HL-60 (cell line): Measurements from ENCODE around the gene CCDC154.

Experiments
- POLR2AphosphoS5 ChIP-seq: IDR thresholded peaks from 2 replicates; pipeline ENCODE4 v1.6.1; 2012; ENCODE audit warnings: low read depth
- SPI1 ChIP-seq: IDR thresholded peaks from 2 replicates; pipeline ENCODE4 v1.6.1; 2012; ENCODE audit warnings: low read depth, mild to moderate bottlenecking, borderline replicate concordance
- TF ChIP-seq, protein P1 (sequence below): IDR thresholded peaks from one replicate; pipeline ENCODE4 v1.5.1; 2011; ENCODE audit warnings: low read length, control low read depth, inconsistent platforms; ENCODE audit not compliant: insufficient read depth

DNA sequence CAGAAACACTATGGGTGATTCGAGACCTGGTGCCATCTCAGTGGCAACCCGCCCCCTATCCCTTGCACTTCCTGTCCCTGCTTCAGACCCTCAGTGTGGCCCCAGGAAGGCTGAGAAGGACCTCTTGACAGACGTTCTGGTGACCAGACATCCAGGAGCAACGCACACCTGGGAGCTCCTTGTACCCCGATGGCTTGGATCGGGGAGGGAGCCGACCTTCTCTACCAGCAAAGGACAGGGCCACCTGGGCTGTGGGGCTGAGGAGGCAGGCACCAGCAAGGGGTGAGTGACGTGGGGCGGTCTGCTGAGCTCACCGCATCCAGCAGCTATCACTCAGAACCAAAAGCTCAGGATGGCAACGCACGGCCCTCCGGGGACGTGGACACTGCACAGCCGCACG lies 57.0 kb downstream of the CCDC154 start:
- TF ChIP-seq POLR2AphosphoS5 (no peak), SPI1 (no peak)
- TF ChIP-seq, protein P1, sequence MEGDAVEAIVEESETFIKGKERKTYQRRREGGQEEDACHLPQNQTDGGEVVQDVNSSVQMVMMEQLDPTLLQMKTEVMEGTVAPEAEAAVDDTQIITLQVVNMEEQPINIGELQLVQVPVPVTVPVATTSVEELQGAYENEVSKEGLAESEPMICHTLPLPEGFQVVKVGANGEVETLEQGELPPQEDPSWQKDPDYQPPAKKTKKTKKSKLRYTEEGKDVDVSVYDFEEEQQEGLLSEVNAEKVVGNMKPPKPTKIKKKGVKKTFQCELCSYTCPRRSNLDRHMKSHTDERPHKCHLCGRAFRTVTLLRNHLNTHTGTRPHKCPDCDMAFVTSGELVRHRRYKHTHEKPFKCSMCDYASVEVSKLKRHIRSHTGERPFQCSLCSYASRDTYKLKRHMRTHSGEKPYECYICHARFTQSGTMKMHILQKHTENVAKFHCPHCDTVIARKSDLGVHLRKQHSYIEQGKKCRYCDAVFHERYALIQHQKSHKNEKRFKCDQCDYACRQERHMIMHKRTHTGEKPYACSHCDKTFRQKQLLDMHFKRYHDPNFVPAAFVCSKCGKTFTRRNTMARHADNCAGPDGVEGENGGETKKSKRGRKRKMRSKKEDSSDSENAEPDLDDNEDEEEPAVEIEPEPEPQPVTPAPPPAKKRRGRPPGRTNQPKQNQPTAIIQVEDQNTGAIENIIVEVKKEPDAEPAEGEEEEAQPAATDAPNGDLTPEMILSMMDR = no peak
